T-helper 22 cell (primary cell): ENCODE results near the gene MOSPD2.

Experiments
- DNase-seq: peaks from one replicate; pipeline ENCODE4 v3.0.0-alpha.2; 2020; ENCODE audit warnings: low read depth

MOSPD2 gene

GRCh38 chrX:14915596-14915995 is 42.4 kb downstream of the MOSPD2 start:
- DNase-seq = no peak

- no peak for DNase-seq
Observed at GRCh38 chrX:14916017-14916674, 42.9 kb downstream of the MOSPD2 start.

- no peak for DNase-seq
Observed at GRCh38 chrX:14919407-14919806, 46.2 kb downstream of the MOSPD2 start.

- DNase-seq = no peak
Observed at GRCh38 chrX:14920196-14920595, 47.0 kb downstream of the MOSPD2 start.

- DNase-seq = no peak
Observed at GRCh38 chrX:14922437-14922836, 49.2 kb downstream of the MOSPD2 start.

GRCh38 chrX:14923761-14924160 is 50.5 kb downstream of the MOSPD2 start:
- DNase-seq = no peak

GRCh38 chrX:14926471-14926870 is 53.2 kb downstream of the MOSPD2 start:
- no peak for DNase-seq

- DNase-seq = no peak
Observed at GRCh38 chrX:14927401-14927800, 54.2 kb downstream of the MOSPD2 start.

- no peak for DNase-seq
Observed at GRCh38 chrX:14930663-14931062, 57.4 kb downstream of the MOSPD2 start.

GRCh38 chrX:14932136-14932535 is 58.9 kb downstream of the MOSPD2 start:
- DNase-seq = no peak

- no peak for DNase-seq
Observed at GRCh38 chrX:14934423-14934822, 61.2 kb downstream of the MOSPD2 start.

- DNase-seq = no peak
Observed at GRCh38 chrX:14936561-14936960, 63.3 kb downstream of the MOSPD2 start.

GRCh38 chrX:14939644-14940043 is 66.4 kb downstream of the MOSPD2 start:
- no peak for DNase-seq

GRCh38 chrX:14941301-14941700 is 68.1 kb downstream of the MOSPD2 start:
- DNase-seq = no peak

GRCh38 chrX:14942341-14942740 is 69.1 kb downstream of the MOSPD2 start:
- no peak for DNase-seq

GRCh38 chrX:14943962-14944361 is 70.7 kb downstream of the MOSPD2 start:
- DNase-seq = no peak

- no peak for DNase-seq
Observed at GRCh38 chrX:14946606-14947155, 73.5 kb downstream of the MOSPD2 start.

- DNase-seq = no peak
Observed at GRCh38 chrX:14948691-14949090, 75.5 kb downstream of the MOSPD2 start.

- DNase-seq = no peak
Observed at GRCh38 chrX:14956813-14957582, 83.8 kb downstream of the MOSPD2 start.

- no peak for DNase-seq
Observed at GRCh38 chrX:14963447-14964236, 90.4 kb downstream of the MOSPD2 start.

- DNase-seq = no peak
Observed at GRCh38 chrX:14964500-14964899, 91.3 kb downstream of the MOSPD2 start.
